Gastrocnemius medialis (tissue), 4 donors: ENCODE measurements around the gene PCNA. TPM values are rescaled to one million over a fixed set of nuclear protein-coding genes. Genes with fewer than 3 reads are reported as not detected.

ENCODE experiments used
- ATAC-seq, 2 donors: fragments of 150-250 bp; one replicate each; pipeline ENCODE4 v1.9.1; 2016
- DNase-seq, 2 donors: peaks; one replicate each; pipeline ENCODE4 v3.0.0-alpha.2; 2019
- H3K27ac ChIP-seq, 4 donors: fragments of 200-600 bp; sonication (generic); 1 replicate in 1 of 4; 2 replicates in 3 of 4; pipeline ENCODE4 v1.5.1; 2016 to 2018; ENCODE audit warnings: mild to moderate bottlenecking in 2 of 4, moderate library complexity in 1 of 4
- H3K27me3 ChIP-seq, 3 donors: fragments of 200-600 bp; sonication (generic) in 2 of 3; 1 replicate in 1 of 3; 2 replicates in 2 of 3; pipeline versions ENCODE4 v1.5.1 to v1.6.0; 2016 to 2019; ENCODE audit warnings: mild to moderate bottlenecking in 1 of 3, moderate library complexity in 1 of 3
- H3K36me3 ChIP-seq, 2 donors: fragments of 200-600 bp; sonication (generic) in 1 of 2; one replicate each; pipeline ENCODE4 v1.5.1; 2017 to 2018
- H3K4me1 ChIP-seq, 2 donors: fragments of 200-600 bp; sonication (generic) in 1 of 2; one replicate each; pipeline ENCODE4 v1.5.1; 2016 to 2017; ENCODE audit warnings: mild to moderate bottlenecking in 2 of 2
- H3K4me3 ChIP-seq, 4 donors: fragments of 200-600 bp; sonication (generic) in 3 of 4; 1 replicate in 1 of 4; 2 replicates in 3 of 4; pipeline ENCODE4 v1.5.1; 2016 to 2019; ENCODE audit warnings: mild to moderate bottlenecking in 2 of 4
- H3K9me3 ChIP-seq, 3 donors: fragments of 200-600 bp; sonication (generic) in 2 of 3; 1 replicate in 1 of 3; 2 replicates in 2 of 3; pipeline ENCODE4 v1.5.1; 2016 to 2019
- POLR2A ChIP-seq, 2 donors: fragments of 450-650 bp; IDR thresholded peaks; one replicate each; pipeline ENCODE4 v1.6.1; 2017; ENCODE audit warnings: antibody characterized with exemption in 2 of 2, mild to moderate bottlenecking in 2 of 2, moderate library complexity in 2 of 2
- in situ Hi-C, 4 donors: fragments of 200-750 bp; cut with MboI; loops; one replicate each; pipeline versions ENCODE4 v1.15.0 to v1.8.0; 2017; ENCODE audit warnings: low sequenced_read_pairs in 4 of 4
- intact Hi-C: fragments of 100-400 bp; cut with DNase I; formaldehyde crosslinking; loops from one replicate; pipeline ENCODE4 v1.15.1; 2023; ENCODE audit warnings: low total_unique reads
- total RNA-seq, 4 donors: library from RNA; depleted of rRNA; stranded (reverse); fragments of >200 nt; gene quantifications; one replicate each; pipeline versions ENCODE4 v1.1.0 to v1.2.3, GENCODE V29; 2016
- TF ChIP-seq, protein P1 (sequence below), 5 experiments: fragments of 450-650 bp in 3 of 5; fragments of 200-600 bp in 2 of 5; sonication (generic) in 2 of 5; IDR thresholded peaks in 4 of 5; conservative IDR thresholded peaks in 1 of 5; 1 replicate in 4 of 5; 2 replicates in 1 of 5; pipeline ENCODE4 v1.5.1; 2016 to 2019; ENCODE audit warnings: antibody characterized with exemption in 5 of 5, mild to moderate bottlenecking in 3 of 5, moderate library complexity in 3 of 5

PCNA gene
- total RNA-seq, 4 donors from 2014 or later, result 19.1 to 40.0 (median 25.4) TPM

DNA sequence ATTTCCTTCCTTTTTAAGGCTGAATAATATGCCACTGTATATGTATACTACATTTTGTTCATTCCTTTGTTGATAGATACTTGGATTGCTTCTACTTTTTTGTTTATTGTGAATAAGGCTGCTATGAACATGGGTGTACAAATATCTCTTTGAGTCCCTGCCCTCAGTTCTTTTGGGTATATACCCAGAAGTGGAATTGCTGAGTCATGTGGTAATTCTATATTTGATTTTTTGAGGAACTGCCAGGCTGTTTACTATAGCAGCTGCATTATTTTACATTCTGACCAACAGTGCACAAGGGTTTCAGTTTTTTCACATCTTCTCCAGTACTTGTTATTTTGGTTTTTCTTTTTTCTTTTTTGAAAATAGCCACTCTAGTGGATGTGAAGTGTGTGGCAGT is 41.1 kb upstream of the PCNA start:
- in situ Hi-C loops (no loop called here), intact Hi-C loops (no loop called here)
- H3K4me3 ChIP-seq, result no peak overlapping the region
- H3K27ac ChIP-seq, result peak overlapping the region; percentile 25 to 88 (median 69)
- H3K9me3 ChIP-seq, result no peaks in the 10 kb centered on the region
- no peaks in the 10 kb centered on the region for H3K27me3 ChIP-seq
- DNase-seq (no peak), ATAC-seq (no peak)
- H3K36me3 ChIP-seq, result no peaks in the 10 kb centered on the region
- H3K4me1 ChIP-seq, result peaks cover 38 to 56% of the 10 kb centered on the region in 2 donors
- TF ChIP-seq POLR2A (IDR thresholded peaks at IDR 0.05), result no peak
- TF ChIP-seq, protein P1, sequence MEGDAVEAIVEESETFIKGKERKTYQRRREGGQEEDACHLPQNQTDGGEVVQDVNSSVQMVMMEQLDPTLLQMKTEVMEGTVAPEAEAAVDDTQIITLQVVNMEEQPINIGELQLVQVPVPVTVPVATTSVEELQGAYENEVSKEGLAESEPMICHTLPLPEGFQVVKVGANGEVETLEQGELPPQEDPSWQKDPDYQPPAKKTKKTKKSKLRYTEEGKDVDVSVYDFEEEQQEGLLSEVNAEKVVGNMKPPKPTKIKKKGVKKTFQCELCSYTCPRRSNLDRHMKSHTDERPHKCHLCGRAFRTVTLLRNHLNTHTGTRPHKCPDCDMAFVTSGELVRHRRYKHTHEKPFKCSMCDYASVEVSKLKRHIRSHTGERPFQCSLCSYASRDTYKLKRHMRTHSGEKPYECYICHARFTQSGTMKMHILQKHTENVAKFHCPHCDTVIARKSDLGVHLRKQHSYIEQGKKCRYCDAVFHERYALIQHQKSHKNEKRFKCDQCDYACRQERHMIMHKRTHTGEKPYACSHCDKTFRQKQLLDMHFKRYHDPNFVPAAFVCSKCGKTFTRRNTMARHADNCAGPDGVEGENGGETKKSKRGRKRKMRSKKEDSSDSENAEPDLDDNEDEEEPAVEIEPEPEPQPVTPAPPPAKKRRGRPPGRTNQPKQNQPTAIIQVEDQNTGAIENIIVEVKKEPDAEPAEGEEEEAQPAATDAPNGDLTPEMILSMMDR (IDR thresholded peaks at IDR 0.05 in 4 of 5, conservative IDR thresholded peaks at IDR 0.05 in 1 of 5), result no peak

DNA sequence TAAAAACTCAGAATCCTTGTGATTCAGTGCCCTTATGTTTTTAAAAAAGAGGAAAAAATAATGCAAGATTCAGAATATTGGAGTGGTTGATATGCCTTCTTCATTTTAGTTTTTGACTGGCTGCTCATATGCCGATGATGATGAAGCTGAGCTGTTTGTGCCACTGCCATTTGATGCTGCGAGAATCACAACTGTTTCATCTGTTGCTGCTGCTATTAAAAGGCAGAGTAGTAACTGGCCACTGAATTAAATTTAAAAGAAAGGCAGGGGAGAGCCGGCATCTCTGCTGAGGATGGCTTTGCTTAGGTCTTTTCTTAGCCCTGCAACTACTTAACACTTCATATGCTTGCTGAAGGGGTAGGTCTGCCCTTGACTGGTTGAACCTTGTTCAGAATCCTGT is 40.2 kb upstream of the PCNA start:
- no peaks in the 10 kb centered on the region for H3K9me3 ChIP-seq
- TF ChIP-seq, protein P1 (IDR thresholded peaks at IDR 0.05 in 4 of 5, conservative IDR thresholded peaks at IDR 0.05 in 1 of 5), result no peak
- TF ChIP-seq POLR2A (IDR thresholded peaks at IDR 0.05), result no peak
- H3K36me3 ChIP-seq, result no peaks in the 10 kb centered on the region
- no peaks in the 10 kb centered on the region for H3K27me3 ChIP-seq
- peaks cover 34 to 60% of the 10 kb centered on the region in 2 donors for H3K4me1 ChIP-seq
- ATAC-seq (peak; percentile 37 to 53), DNase-seq (no peak)
- in situ Hi-C loops (no loop called here), intact Hi-C loops (no loop called here)
- H3K4me3 ChIP-seq, result no peak overlapping the region
- peak overlapping the region; percentile 4 to 88 (median 69) for H3K27ac ChIP-seq

DNA sequence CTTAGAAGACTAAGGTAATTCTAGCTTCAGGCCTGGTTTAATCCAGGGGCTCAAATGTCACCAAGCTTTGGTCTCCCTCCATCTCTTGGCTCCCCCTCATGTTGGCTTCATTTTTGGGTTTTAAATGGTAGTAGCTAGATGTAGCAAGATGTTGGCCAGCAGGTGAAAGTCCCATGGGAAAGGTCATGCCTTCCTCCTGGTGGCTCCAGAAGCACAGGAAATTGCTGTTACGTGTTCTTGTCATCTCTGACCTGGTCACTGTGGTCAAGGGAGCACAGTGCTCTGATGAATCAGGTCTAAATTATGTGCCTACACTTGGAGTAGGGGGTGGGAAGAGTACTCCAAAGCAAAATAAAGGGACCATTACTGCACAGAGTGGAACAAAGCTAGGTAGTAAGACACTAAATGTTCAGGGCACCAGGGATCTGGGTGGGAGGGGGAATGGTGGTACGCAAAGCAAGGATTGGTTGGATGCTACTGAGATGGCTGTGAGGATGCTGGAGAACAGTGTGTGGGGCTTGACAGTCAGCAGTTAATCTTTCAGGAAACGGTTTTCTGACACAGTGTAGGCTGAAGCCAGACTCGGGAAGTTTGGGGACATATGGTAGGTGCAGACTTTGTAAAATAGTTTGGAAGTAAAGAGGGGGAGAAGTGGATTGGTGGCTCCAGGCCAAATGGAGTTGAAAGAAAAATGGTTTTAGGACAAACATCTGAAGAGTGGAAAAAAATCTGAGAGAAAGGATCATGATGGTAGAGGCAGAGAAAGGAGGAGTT is 37.1 kb upstream of the PCNA start:
- Histone ChIP-seq H3K4me1 (peaks cover 33 to 78% of the 10 kb centered on the region in 2 donors), H3K27ac (peak overlapping the region; percentile 84 to 89 (median 87)), H3K36me3 (no peaks in the 10 kb centered on the region), H3K27me3 (no peaks in the 10 kb centered on the region), H3K4me3 (no peak overlapping the region), H3K9me3 (no peaks in the 10 kb centered on the region)
- peak; percentile 71 to 77 for ATAC-seq
- peak; percentile 40 to 58 for DNase-seq
- TF ChIP-seq, protein P1 (IDR thresholded peaks at IDR 0.05 in 4 of 5, conservative IDR thresholded peaks at IDR 0.05 in 1 of 5), result no peak
- no peak for TF ChIP-seq POLR2A (IDR thresholded peaks at IDR 0.05)
- intact Hi-C loops, result no loop called here
- in situ Hi-C loops, result no loop called here

DNA sequence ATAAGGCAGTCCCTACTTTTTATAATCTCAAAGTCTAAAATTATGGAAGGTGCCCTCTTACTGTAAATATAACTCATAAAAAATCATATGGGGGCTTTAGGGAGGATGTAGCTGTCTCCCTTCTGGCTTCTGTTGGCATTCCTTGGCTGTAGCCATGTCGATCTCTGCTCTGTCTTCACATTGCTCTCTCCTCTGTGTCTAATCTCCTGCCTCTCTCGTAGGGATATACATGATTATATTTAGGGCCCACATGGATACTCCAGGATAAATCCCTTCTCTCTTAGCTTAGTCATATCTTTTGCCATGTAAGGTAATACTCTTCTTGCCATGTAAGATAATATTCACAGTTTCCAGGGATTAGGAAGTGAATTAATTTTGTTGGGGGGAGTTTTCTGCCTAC is 35.6 kb upstream of the PCNA start:
- TF ChIP-seq, protein P1 (IDR thresholded peaks at IDR 0.05 in 4 of 5, conservative IDR thresholded peaks at IDR 0.05 in 1 of 5), result no peak
- no peak for TF ChIP-seq POLR2A (IDR thresholded peaks at IDR 0.05)
- H3K27me3 ChIP-seq, result no peaks in the 10 kb centered on the region
- DNase-seq (no peak), ATAC-seq (no peak)
- H3K27ac ChIP-seq, result peak overlapping the region; percentile 84 to 89 (median 87)
- H3K36me3 ChIP-seq, result no peaks in the 10 kb centered on the region
- no peaks in the 10 kb centered on the region for H3K9me3 ChIP-seq
- H3K4me1 ChIP-seq, result peaks cover 33 to 73% of the 10 kb centered on the region in 2 donors
- intact Hi-C loops (no loop called here), in situ Hi-C loops (no loop called here)
- no peak overlapping the region for H3K4me3 ChIP-seq
